Naive thymus-derived CD8-positive, alpha-beta T cell (primary cell): Measurements from ENCODE around the gene PRPF40A. TPM values are rescaled to one million over a fixed set of nuclear protein-coding genes. Genes with fewer than 3 reads are reported as not detected.
"Not testable (repeated sequence)": the region's sequence is repeated elsewhere in the genome, so short reads cannot be mapped to it uniquely, and the experiment has no call there.

ENCODE experiments used
- ATAC-seq, 2 donors: fragments of 150-1000 bp; cut with Tn5 transposase in 1 of 2; sonication (Bioruptor Pico), chemical (Tn5 transposase) in 1 of 2; 1 replicate in 1 of 2; 2 replicates in 1 of 2; pipeline ENCODE4 v1.10.0; 2021; ENCODE audit warnings: mild to moderate bottlenecking in 2 of 2, moderate library complexity in 2 of 2
- POLR2A ChIA-PET: fragments of 350-600 bp; sonication (Branson Sonifier 250); formaldehyde crosslinking; loops from one replicate; lab custom pipeline; 2021; ENCODE audit warnings: antibody characterized with exemption; lab: Charles Lee
- DNase-seq, 10 donors: peaks; one replicate each; pipeline versions ENCODE4 v3.0.0 to v3.0.0-alpha.2; 2020 to 2022
- H3K27ac Mint-ChIP-seq, 10 donors: one replicate each; pipeline ENCODE4 v1.8.0; 2020 to 2022; ENCODE audit warnings: mild to moderate bottlenecking in 10 of 10, mixed read lengths in 10 of 10, moderate library complexity in 4 of 10, inconsistent platforms in 1 of 10
- H3K27me3 Mint-ChIP-seq, 5 donors: one replicate each; pipeline ENCODE4 v1.8.0; 2021 to 2022; ENCODE audit warnings: mixed read lengths in 5 of 5
- H3K36me3 Mint-ChIP-seq, 3 donors: one replicate each; pipeline ENCODE4 v1.8.0; 2020 to 2022; ENCODE audit warnings: mixed read lengths in 3 of 3, mild to moderate bottlenecking in 2 of 3, inconsistent platforms in 1 of 3
- H3K4me1 Mint-ChIP-seq, 4 donors: one replicate each; pipeline ENCODE4 v1.8.0; 2021 to 2022; ENCODE audit warnings: mixed read lengths in 4 of 4
- H3K4me3 Mint-ChIP-seq, 10 donors: one replicate each; pipeline ENCODE4 v1.8.0; 2020 to 2022; ENCODE audit warnings: mild to moderate bottlenecking in 10 of 10, mixed read lengths in 10 of 10, moderate library complexity in 6 of 10, inconsistent platforms in 1 of 10
- H3K9me3 Mint-ChIP-seq, 9 donors: one replicate each; pipeline ENCODE4 v1.8.0; 2020 to 2022; ENCODE audit warnings: mixed read lengths in 9 of 9, mild to moderate bottlenecking in 3 of 9, inconsistent platforms in 1 of 9, moderate library complexity in 1 of 9
- polyA plus RNA-seq, 3 donors: library from polyadenylated mRNA; unstranded; fragments of 300-500 nt; fragmentation: Illumina TruSeq; gene quantifications; one replicate each; pipeline ENCODE4 v1.2.3, GENCODE V29; 2021
- total RNA-seq, 8 experiments: library from RNA in 2 of 8; stranded (reverse) in 2 of 8; gene quantifications; one replicate each; pipeline ENCODE4 v1.2.3 and lab custom pipeline; 2021 to 2026

Gene PRPF40A
- total RNA-seq, result 100 to 1,000 TPM; 111 to 120 TPM
- polyA plus RNA-seq, result 100 to 1,000 TPM; 104 to 118 (median 105) TPM
- 148 to 375 (median 251) reads per million in 6 experiments for total RNA-seq (lab: John Stamatoyannopoulos, UW)

GRCh38 chr2:152717228-152718075 lies at the start of gene PRPF40A:
PRPF40A (minus strand) TSS chr2:152717461; CDS start chr2:152717439, 22 bp downstream.
- Mint-ChIP-seq H3K27me3 (peaks cover 0 to 1% (median 0%) of the 10 kb centered on the region in 5 donors), H3K36me3 (peaks cover 3 to 45% (median 4%) of the 10 kb centered on the region in 3 donors), H3K4me3 (peak within 1 kb of the TSS; percentile 98 to 100 (median 99)), H3K4me1 (peaks cover 28 to 80% (median 60%) of the 10 kb centered on the region in 4 donors), H3K9me3 (no peaks in the 10 kb centered on the region), H3K27ac (peak within 1 kb of the TSS; percentile 98 to 100 (median 99))
- ATAC-seq (peak; percentile 76 to 77), DNase-seq (peak; percentile 97 to 99 (median 98))
- POLR2A ChIA-PET, result interaction anchor here (0.6 to 2.7 kb wide), 13 partner anchors 9 to 1456 kb away, joined by 3 to 19 read pairs (median 5); partner anchors contain the start of genes ARL5A, RBM43 and STAM2

GRCh38 chr2:152766928-152767327 lies 49.7 kb upstream of the PRPF40A start:
- Mint-ChIP-seq H3K4me1 (no peaks in the 10 kb centered on the region), H3K36me3 (peaks cover 0 to 7% (median 5%) of the 10 kb centered on the region in 3 donors), H3K4me3 (no peak overlapping the region), H3K27ac (no peak overlapping the region), H3K9me3 (no peaks in the 10 kb centered on the region), H3K27me3 (peaks cover 0 to 3% (median 0%) of the 10 kb centered on the region in 5 donors)
- DNase-seq, result no peak
- POLR2A ChIA-PET, result no interaction called here
- ATAC-seq, result no peak

DNA sequence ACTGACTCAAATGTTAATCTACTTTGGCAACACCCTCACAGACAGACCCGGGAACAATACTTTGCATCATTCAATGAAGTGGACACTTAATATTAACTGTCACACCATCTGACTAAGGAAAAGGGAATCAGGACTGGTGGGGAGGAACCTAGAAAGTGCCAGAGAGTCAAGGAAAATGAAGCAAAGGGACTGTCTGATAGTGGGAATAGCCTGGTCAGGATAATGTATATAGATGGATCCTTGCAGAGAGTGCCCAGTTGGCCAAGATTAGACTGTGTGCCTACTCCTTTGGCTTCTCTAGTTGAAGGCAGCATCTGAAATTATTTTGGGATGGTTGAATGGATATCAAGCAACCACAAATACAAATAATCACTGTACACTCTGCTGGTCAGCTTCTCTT lies 46.4 kb upstream of the PRPF40A start:
- no peak for ATAC-seq
- Mint-ChIP-seq H3K27me3 (peaks cover 0 to 3% (median 0%) of the 10 kb centered on the region in 5 donors), H3K36me3 (peaks cover 0 to 24% (median 10%) of the 10 kb centered on the region in 3 donors), H3K4me1 (no peaks in the 10 kb centered on the region), H3K9me3 (no peaks in the 10 kb centered on the region), H3K4me3 (no peak overlapping the region), H3K27ac (peak overlapping the region in 1 of 10 donors; percentile 46)
- POLR2A ChIA-PET, result no interaction called here
- DNase-seq, result no peak

GRCh38 chr2:152763208-152763607 lies 45.9 kb upstream of the PRPF40A start:
- peaks cover 0 to 24% (median 10%) of the 10 kb centered on the region in 3 donors for H3K36me3 Mint-ChIP-seq
- H3K27me3 Mint-ChIP-seq, H3K4me3 Mint-ChIP-seq, H3K27ac Mint-ChIP-seq, H3K4me1 Mint-ChIP-seq, DNase-seq, H3K9me3 Mint-ChIP-seq, POLR2A ChIA-PET, ATAC-seq: not testable (repeated sequence)

GRCh38 chr2:152762202-152762601 lies 44.9 kb upstream of the PRPF40A start:
- H3K4me3 Mint-ChIP-seq, result no peak overlapping the region
- H3K9me3 Mint-ChIP-seq, result no peaks in the 10 kb centered on the region
- ATAC-seq, result no peak
- peaks cover 0 to 28% (median 10%) of the 10 kb centered on the region in 3 donors for H3K36me3 Mint-ChIP-seq
- no peaks in the 10 kb centered on the region for H3K4me1 Mint-ChIP-seq
- H3K27ac Mint-ChIP-seq, result no peak overlapping the region
- DNase-seq, result no peak
- POLR2A ChIA-PET, result no interaction called here
- peaks cover 0 to under 1% (median 0%) of the 10 kb centered on the region in 5 donors for H3K27me3 Mint-ChIP-seq

- DNase-seq, result no peak
- H3K4me3 Mint-ChIP-seq, result no peak overlapping the region
- no peak overlapping the region for H3K27ac Mint-ChIP-seq
- POLR2A ChIA-PET, result no interaction called here
- no peaks in the 10 kb centered on the region for H3K4me1 Mint-ChIP-seq
- peaks cover 0 to 38% (median 15%) of the 10 kb centered on the region in 3 donors for H3K36me3 Mint-ChIP-seq
- H3K9me3 Mint-ChIP-seq, result no peaks in the 10 kb centered on the region
- no peaks in the 10 kb centered on the region for H3K27me3 Mint-ChIP-seq
- ATAC-seq, result no peak
Observed at GRCh38 chr2:152761214-152761613, 44.0 kb upstream of the PRPF40A start.

- Mint-ChIP-seq H3K36me3 (peaks cover 0 to 46% (median 18%) of the 10 kb centered on the region in 3 donors), H3K27ac (no peak overlapping the region), H3K4me3 (no peak overlapping the region), H3K4me1 (no peaks in the 10 kb centered on the region), H3K9me3 (no peaks in the 10 kb centered on the region), H3K27me3 (no peaks in the 10 kb centered on the region)
- no peak for DNase-seq
- no peak for ATAC-seq
- POLR2A ChIA-PET, result no interaction called here
Observed at GRCh38 chr2:152759290-152760072, 42.2 kb upstream of the PRPF40A start.

- Mint-ChIP-seq H3K36me3 (peaks cover 0 to 58% (median 36%) of the 10 kb centered on the region in 3 donors), H3K4me1 (peaks cover 0 to 1% (median 0%) of the 10 kb centered on the region in 4 donors), H3K4me3 (no peak overlapping the region), H3K9me3 (no peaks in the 10 kb centered on the region), H3K27ac (no peak overlapping the region), H3K27me3 (no peaks in the 10 kb centered on the region)
- DNase-seq (no peak), ATAC-seq (no peak)
- POLR2A ChIA-PET, result no interaction called here
Observed at GRCh38 chr2:152755029-152755428, 37.8 kb upstream of the PRPF40A start.

- H3K4me1 Mint-ChIP-seq, H3K9me3 Mint-ChIP-seq, DNase-seq, H3K4me3 Mint-ChIP-seq, ATAC-seq, POLR2A ChIA-PET, H3K27me3 Mint-ChIP-seq: not testable (repeated sequence)
- Mint-ChIP-seq H3K27ac (peak overlapping the region in 1 of 10 donors; percentile 47), H3K36me3 (peaks cover 0 to 66% (median 26%) of the 10 kb centered on the region in 3 donors)
Observed at GRCh38 chr2:152747751-152748150, 30.5 kb upstream of the PRPF40A start.

GRCh38 chr2:152743002-152743401 lies 25.7 kb upstream of the PRPF40A start:
- POLR2A ChIA-PET, result interaction anchor here (1.3 kb wide), 1 partner anchor 567 kb away, joined by 4 read pairs; the partner anchor contains the start of gene STAM2

GRCh38 chr2:152740743-152741328 lies 23.6 kb upstream of the PRPF40A start:
- POLR2A ChIA-PET, result interaction anchor here (0.7 kb wide), 1 partner anchor 24 kb away, joined by 3 read pairs; the partner anchor contains the start of gene PRPF40A
- DNase-seq (peak in 3 of 10 donors; percentile 50 to 55 (median 51)), ATAC-seq (peak; percentile 68 to 70)
- no peaks in the 10 kb centered on the region for H3K27me3 Mint-ChIP-seq
- peaks cover 5 to 46% (median 20%) of the 10 kb centered on the region in 3 donors for H3K36me3 Mint-ChIP-seq
- no peak overlapping the region for H3K27ac Mint-ChIP-seq
- H3K4me3 Mint-ChIP-seq, result no peak overlapping the region
- H3K4me1 Mint-ChIP-seq, result peaks cover 0 to 3% (median 1%) of the 10 kb centered on the region in 4 donors
- no peaks in the 10 kb centered on the region for H3K9me3 Mint-ChIP-seq

More at GRCh38 chr2:152743002-152743401, 25.7 kb upstream of the PRPF40A start:
- Mint-ChIP-seq H3K27me3 (no peaks in the 10 kb centered on the region), H3K9me3 (no peaks in the 10 kb centered on the region), H3K4me3 (no peak overlapping the region), H3K36me3 (peaks cover 5 to 42% (median 11%) of the 10 kb centered on the region in 3 donors), H3K4me1 (peaks cover 0 to 3% (median 2%) of the 10 kb centered on the region in 4 donors), H3K27ac (peak overlapping the region in 1 of 10 donors; percentile 66)
- DNase-seq (no peak), ATAC-seq (no peak)

DNA sequence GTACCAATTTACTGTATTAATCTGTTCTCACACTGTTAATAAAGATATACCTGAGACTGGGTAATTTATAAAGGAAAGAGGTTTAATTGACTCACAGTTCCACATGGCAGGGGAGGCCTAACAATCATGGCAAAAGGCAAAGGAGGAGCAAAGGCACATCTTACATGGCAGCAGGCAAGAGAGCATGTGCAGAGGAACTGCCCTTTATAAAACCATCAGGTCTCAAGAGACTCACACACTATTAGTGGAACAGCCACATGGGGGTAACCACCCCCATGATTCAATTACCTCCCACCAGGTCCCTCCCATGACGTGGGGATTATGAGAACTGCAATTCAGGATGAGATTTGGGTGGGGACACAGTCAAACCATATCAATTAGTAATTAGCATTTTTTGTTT lies 22.4 kb upstream of the PRPF40A start:
- H3K4me3 Mint-ChIP-seq, ATAC-seq, H3K4me1 Mint-ChIP-seq, H3K9me3 Mint-ChIP-seq, DNase-seq, H3K27me3 Mint-ChIP-seq, POLR2A ChIA-PET: not testable (repeated sequence)
- H3K27ac Mint-ChIP-seq, result peak overlapping the region in 1 of 10 donors; percentile 66
- peaks cover 5 to 46% (median 23%) of the 10 kb centered on the region in 3 donors for H3K36me3 Mint-ChIP-seq
